Stimulated activated CD4-positive, alpha-beta T cell treated with anti-CD3 and anti-CD28 coated beads, Interleukin-4, amount 100 ng/mL, for 48 hours (primary cell): ENCODE measurements around the gene DOCK10.

Source experiments
- DNase-seq, 2 donors: peaks; one replicate each; pipeline ENCODE4 v3.0.0-alpha.2; 2020; ENCODE audit warnings: low read depth in 2 of 2

The DOCK10 gene

GRCh38 chr2:224881846-224882245, 160.4 kb downstream of the DOCK10 start:
- DNase-seq = no peak

GRCh38 chr2:224876522-224876921, 165.7 kb downstream of the DOCK10 start:
- no peak for DNase-seq

DNA sequence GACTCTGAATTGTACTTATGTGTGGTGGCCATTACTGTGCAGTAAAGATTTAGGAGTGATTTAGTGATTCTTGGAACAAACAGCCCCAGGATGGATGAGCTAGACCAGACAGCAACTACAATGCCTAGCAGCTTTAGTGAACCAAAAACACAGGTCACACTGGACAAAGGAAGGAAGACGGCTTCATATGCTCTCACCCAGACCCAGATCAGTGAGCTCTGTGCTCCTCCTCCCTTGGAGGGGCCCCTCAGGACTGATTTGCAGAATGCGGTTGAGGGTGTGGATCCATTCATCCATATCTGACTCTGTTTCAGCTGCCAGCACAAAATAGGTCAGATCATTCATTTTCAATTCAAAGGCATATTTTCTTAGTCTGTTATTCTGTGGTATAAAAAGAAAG, 166.4 kb downstream of the DOCK10 start:
- no peak for DNase-seq

DNA sequence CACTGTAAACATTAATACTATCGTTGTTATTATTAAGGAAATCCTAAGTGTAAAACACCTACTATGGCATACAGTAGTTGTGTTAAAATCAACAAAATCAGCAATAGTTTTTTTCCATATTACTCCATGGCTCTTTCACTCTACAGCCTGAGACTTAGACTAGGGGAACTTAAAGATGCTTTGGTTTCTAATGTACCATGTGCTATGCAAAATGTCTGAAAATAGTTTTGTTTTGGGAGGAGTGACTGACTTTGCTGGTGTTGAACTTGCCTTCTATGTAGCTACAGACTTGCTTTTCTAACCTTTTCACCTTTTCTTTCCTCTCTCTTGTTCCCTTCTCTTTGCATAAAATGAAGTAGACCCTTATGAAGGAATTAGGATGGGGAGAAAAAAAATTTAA, 167.1 kb downstream of the DOCK10 start:
- DNase-seq = no peak

GRCh38 chr2:224871813-224872212, 170.5 kb downstream of the DOCK10 start:
- DNase-seq = no peak

- no peak for DNase-seq
Observed at GRCh38 chr2:224870341-224870740, 171.9 kb downstream of the DOCK10 start.

DNA sequence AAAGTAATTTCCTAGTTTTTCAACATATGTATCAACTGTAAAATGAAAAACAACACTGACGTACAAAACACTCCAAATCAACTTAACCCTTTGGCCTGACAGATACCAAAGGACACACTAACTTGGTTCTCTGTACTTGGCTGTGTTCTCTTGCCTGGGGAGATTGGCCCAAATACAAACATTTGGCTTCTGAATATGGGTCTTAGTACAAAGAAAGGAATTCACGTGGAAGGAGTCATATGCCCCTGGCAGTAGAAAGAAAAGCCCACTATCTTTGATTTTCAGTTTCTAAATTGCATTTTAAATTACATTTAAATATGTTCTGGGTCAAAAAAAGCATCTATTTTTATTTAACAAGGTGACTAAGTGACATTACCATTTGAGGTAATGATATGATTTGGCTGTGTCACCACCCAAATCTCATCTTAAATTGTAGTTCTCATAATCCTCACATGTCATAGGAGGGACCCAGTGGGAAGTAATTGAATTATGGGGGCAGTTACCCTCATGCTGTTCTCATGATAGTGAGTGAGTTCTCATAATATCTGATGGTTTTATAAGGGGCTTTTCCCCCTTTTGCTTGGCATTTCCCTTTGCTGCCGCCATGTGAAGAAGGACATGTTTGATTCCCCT, 172.6 kb downstream of the DOCK10 start:
- DNase-seq = no peak

- DNase-seq = no peak
Observed at GRCh38 chr2:224865016-224865415, 177.3 kb downstream of the DOCK10 start.

DNA sequence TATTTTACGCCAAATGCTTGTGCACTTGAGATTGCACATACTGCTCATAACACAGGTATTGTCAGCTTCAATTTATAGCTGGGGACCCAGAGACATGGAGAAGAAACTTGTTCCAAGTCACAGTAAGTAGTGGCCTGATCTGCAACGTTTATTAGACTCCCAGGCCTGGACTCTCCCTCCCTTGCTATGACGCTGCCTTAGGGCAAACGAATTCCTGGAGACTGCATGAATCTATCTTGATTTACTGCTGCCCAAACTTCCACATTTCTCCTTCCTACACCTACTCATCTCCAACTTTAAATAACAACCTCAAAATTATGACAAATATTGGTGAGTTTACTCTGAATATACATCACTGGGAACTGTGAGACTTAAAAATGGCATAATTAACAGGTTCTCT, 181.0 kb downstream of the DOCK10 start:
- no peak for DNase-seq

DNA sequence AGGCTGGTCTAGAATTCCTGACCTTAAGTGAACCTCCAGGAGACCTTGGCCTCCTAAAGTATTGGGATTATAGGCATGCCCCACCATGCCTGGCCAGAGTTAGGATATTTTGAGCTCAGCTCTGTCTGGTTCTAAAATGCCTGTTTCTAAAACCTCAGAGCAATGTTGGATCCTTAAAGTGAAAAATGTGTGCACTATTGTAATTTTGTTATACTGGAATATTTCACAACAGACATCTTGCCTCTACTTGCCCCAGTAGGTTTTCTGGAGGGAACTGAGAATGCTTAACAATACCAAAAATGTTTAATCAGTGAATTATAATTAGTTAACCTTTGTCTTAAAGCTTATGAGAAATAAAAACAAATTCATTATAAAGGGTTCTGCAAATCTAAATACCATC, 181.5 kb downstream of the DOCK10 start:
- no peak for DNase-seq

- no peak for DNase-seq
Observed at GRCh38 chr2:224851811-224852210, 190.5 kb downstream of the DOCK10 start.

- no peak for DNase-seq
Observed at GRCh38 chr2:224850081-224850480, 192.2 kb downstream of the DOCK10 start.

- DNase-seq = no peak
Observed at GRCh38 chr2:224849264-224849663, 193.0 kb downstream of the DOCK10 start.

- no peak for DNase-seq
Observed at GRCh38 chr2:224847961-224848850, 194.1 kb downstream of the DOCK10 start.

- no peak for DNase-seq
Observed at GRCh38 chr2:224847381-224847780, 194.9 kb downstream of the DOCK10 start.

GRCh38 chr2:224846686-224847085, 195.6 kb downstream of the DOCK10 start:
- no peak for DNase-seq

DNA sequence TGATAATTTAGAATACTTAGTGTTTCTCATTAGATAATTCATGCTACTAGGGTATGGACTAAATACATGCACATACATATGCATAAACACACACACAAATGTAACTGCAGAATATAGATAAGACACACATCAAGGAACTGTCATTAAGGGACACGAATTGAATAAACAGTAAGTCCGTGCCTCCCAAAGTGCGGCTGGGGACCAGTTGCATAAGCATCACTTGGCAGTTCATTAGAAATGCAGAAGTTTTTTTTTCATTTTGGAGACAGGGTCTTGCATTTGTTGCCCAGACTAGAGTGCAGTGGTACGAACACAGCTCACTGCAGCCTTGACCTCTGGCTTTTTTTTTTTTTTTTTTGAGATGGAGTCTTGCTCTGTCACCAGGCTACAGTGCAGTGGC, 196.1 kb downstream of the DOCK10 start:
- no peak for DNase-seq

- DNase-seq = no peak
Observed at GRCh38 chr2:224843141-224843540, 199.1 kb downstream of the DOCK10 start.

DNA sequence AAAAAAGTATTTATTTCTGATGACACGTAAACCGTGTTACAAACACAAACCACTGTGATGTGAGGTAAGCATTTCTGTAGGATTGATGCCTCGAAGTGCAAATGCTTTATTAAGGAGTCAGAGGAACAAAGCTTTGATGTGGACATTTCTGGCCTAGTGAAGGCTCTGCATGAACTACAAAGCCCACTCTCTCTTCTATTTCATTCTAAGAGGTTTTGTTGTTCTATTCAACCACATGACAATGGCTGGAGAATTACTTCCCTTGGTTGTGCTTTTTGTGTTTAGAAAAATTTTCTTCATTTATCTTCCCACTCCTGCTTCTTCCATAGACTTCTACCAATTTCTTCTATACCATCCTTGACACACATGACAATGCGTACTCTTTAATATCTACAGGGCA, 200.4 kb downstream of the DOCK10 start:
- no peak for DNase-seq

GRCh38 chr2:224838335-224838734, 203.9 kb downstream of the DOCK10 start:
- no peak for DNase-seq

- DNase-seq = no peak
Observed at GRCh38 chr2:224837558-224837957, 204.7 kb downstream of the DOCK10 start.

- no peak for DNase-seq
Observed at GRCh38 chr2:224837066-224837465, 205.2 kb downstream of the DOCK10 start.

GRCh38 chr2:224836263-224836662, 206.0 kb downstream of the DOCK10 start:
- no peak for DNase-seq
